GM18873 (cell line): ENCODE results near the gene PMEPA1.
"Not testable (repeated sequence)": the region's sequence is repeated elsewhere in the genome, so short reads cannot be mapped to it uniquely, and the experiment has no call there.

Experiments used
- ATAC-seq: cut with Tn5 transposase; IDR thresholded peaks from one replicate; pipeline ENCODE4 v1.9.1; 2021; ENCODE audit warnings: mild to moderate bottlenecking, moderate library complexity, moderate number of reproducible peaks; ENCODE audit not compliant: unreplicated experiment, low FRiP score

Gene PMEPA1

GRCh38 chr20:57630061-57630460 lies 79.8 kb downstream of the PMEPA1 start:
- no peak for ATAC-seq

- not testable (repeated sequence) for ATAC-seq
Measured at GRCh38 chr20:57629491-57629901, 80.3 kb downstream of the PMEPA1 start.

GRCh38 chr20:57628962-57629308 lies 80.9 kb downstream of the PMEPA1 start:
- ATAC-seq: not testable (repeated sequence)

DNA sequence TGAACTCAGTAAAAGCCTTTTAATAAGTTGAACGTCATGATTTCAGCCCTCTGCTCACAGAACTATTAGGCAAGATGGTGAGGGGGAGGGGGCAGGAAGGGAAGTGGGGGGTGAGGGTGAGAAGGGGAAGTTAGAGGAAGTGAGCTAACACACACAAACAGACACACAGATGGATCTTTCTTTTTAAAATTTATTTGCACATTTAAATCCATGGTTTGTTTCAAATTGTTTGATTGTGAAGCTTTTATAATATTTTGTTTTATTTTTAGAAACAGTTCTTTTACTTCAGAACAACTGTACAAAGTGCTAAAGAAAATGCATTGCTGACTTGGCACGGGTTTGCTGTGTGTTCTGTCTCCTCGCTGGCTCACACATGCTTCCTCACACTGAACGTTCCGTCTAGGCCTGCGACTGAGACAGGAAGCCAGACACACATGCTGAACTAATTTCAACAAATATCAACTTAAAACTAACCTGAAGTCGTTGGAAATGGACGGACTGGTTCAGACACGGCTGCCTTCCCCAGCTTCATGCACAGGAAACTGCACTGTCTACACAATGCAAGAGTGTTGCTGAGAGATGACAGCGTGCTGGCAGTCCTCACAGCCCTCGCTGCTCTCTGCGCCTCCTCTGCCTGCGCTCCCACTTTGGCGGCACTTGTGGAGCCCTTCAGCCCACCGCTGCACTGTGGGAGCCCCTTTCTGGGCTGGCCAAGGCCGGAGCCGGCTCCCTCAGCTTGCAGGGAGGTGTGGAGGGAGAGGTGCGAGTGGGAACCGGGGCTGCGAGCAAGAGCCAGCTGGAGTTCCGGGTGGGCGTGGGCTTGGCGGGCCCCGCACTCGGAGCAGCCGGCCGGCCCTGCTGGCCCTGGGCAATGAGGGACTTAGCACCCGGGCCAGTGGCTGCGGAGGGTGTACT lies 81.5 kb downstream of the PMEPA1 start:
- no peak for ATAC-seq

DNA sequence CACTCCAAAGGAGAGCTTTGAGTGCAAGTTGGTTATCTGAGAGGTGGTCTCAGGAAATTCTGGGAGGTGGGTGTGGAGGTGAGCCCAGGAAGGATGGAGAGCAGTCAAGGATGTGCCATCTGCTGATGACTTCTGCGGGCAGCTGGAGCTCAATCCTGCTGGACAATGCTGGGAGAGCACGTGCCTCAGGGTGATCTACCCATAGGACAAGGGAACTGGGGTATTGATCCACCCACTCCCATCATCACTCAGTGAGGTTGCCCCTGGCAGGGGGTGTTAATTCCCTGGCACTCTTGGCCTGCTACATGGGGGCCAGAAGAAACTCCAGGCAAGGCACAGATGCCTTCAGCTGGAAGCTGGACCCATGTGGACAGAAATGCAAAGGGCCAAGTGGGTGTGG lies 82.5 kb downstream of the PMEPA1 start:
- ATAC-seq: no peak

DNA sequence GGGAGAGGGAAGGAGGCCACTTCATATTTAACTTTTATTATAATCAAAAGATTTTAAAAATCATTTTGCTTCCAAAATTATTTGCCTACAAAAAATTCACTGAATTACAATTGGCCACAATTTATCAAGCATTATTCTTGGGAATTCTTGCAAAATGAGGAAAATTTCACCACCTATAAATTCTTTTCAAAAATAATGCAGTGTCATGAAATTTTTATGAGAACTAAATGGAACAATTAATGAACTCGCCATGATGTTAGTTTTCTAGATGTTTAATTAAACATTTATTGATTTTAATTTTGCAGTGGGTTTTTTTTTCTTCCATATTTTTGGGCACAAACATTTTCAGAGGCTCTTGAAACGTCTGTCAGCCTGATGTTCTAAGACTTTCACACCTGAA lies 83.8 kb downstream of the PMEPA1 start:
- no peak for ATAC-seq

DNA sequence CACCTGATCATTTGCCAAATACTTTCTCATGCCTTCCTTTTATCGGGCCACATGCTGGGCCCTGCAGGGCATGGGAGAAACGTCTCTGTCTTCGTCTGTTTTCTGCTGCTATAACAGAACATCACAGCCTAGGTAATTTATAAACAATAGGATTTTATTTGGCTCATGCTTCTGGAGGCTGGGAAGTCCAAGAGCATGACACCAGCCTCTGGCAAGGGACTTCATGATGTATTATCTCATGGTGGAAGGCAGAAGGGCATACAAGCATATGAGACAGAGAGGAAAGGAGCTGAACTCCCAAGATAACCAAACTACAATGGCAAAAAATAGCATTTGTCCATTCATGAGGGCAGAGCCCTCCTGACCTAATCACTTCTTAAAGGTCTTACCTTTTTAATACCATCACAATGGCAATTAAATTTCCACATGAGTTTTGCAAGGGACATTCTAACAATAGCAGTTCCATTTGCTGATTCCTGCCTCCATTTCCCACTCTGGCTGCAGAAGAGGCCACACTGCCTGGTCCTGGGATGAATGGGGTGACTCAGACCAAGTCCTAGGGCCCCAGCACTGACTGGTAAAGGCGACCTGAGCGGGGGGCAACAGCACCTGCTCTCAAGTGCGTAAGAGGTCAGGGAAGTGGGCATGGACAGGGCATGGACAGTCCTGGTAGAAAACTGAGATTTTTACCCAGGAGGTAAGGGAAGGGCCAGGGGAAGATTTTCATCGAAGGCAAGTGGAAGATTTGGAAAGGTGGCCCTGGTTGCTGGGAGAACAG lies 84.4 kb downstream of the PMEPA1 start:
- ATAC-seq: no peak

DNA sequence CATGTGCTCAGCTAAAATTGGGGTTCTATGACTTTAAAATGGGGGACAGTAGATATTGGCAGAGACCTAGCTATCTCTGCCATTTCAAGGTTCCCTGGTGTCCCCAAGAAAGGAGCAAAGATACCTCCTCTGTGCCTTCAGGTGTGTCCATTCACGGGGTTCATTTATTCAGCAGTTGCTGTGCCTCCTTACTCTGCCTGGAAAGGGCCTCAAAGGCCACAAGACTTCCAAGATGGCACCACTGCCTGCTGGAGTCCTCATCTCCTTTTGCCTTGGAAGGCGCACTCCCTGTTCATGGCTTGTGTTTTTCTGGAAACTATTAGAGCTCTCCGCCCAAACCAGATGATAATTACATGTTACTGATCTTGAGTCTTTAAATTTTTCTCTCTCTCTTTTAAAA lies 85.7 kb downstream of the PMEPA1 start:
- no peak for ATAC-seq

GRCh38 chr20:57622579-57623381 lies 87.0 kb downstream of the PMEPA1 start:
- no peak for ATAC-seq

- ATAC-seq: no peak
Measured at GRCh38 chr20:57622201-57622570, 87.6 kb downstream of the PMEPA1 start.

GRCh38 chr20:57621421-57622200 lies 88.2 kb downstream of the PMEPA1 start:
- ATAC-seq: no peak

GRCh38 chr20:57620999-57621398 lies 88.8 kb downstream of the PMEPA1 start:
- no peak for ATAC-seq

- ATAC-seq: peak; percentile 55
Measured at GRCh38 chr20:57620274-57620990, 89.4 kb downstream of the PMEPA1 start, which contains the start of gene ZBP1. Gene ZBP1, minus strand, starts transcription at chr20:57620426. Its CDS starts 131 bp downstream, at chr20:57620295.

DNA sequence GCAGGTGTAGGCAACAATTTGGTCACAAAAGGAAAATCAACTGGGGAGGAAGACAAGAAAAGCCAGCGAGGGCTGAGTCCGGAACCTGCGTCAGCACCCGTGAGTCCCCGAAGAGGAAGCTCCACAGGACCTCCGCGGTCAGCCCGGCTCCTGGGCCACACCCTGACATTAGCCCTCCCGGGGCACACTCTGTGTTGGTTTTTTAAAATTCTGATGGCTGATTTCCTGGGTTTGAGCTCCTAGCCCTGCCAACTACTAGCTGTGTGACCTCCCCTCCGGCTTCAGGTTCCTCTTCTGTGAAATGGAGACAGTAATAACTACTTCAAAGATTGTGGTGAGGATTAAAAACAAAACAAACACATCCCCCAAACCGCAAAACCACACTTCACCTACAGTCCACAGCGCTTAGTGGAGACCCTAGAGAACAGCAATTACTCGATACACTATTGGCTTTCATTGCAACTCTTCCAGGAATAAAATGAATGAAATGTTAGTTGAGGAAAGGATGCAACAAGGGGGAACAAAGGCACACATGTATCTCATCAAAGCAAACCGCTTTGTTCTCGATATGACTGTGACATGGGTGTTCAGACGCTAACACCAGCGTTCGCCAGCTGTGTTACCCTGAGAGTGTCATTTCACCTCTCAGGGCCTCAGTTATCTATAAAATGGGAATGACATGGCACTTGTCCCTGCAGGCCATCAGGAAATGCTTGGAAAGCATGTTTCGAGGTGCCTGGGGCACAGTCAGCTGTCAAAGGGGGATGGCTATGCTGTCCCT lies 90.6 kb downstream of the PMEPA1 start:
- ATAC-seq: peak; percentile 54

DNA sequence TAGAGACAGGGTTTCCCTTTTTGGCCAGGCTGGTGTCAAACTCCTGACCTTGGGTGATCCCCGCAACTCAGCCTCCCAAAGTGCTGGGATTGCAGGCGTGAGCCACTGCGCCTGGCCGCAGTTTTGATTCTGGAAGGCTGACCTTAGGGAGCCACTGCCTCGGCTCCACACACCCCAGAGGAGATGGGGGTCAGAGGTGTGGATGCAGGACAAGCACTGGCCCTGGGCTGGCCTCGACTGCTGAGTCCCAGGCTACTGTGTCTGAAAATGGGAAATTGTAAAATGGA lies 91.1 kb downstream of the PMEPA1 start:
- ATAC-seq: no peak

- no peak for ATAC-seq
Measured at GRCh38 chr20:57618091-57618763, 91.6 kb downstream of the PMEPA1 start.

DNA sequence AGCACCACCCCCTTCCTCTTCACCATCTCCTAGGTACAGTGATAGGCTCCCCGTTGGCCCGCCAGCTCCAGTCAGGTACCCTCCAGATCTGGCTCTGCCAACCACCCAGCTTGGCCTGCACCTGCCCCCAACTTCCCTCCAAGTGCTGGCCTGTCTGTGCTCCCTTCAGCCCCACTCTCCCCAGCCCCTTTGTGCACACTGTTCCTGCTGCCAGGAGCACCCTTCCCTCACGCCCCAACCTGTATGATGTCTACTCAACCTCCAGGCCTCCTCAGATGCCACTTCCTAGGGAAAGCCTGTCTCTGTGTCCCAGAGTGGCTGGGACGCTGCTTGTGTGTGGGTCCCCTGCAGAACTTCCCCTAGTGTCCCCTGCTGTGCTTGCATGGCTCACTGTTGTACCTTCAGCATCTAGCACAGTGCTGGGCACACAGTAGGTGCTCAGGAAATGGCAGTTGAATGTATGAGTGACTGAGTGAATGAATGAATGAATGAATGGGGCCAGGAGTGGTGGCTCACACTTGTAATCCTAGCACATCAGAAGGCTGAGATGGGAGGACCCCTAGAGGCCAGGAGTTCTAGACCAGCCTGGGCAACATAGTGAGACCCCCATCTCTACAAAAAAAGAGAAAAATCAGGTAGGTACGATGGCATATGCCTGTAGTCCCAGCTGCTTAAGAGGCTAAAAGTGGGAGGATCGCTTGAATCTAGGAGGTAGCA lies 92.6 kb downstream of the PMEPA1 start:
- no peak for ATAC-seq
